Myometrial cell (primary cell): ENCODE results near the gene KNCN. TPM values are rescaled to one million over a fixed set of nuclear protein-coding genes. Genes with fewer than 3 reads are reported as not detected.

Source experiments
- total RNA-seq: library from RNA; depleted of rRNA; stranded (reverse); fragments of >200 nt; gene quantifications from 2 replicates; pipeline ENCODE4 v1.2.3, GENCODE V29; 2015

The KNCN gene
- total RNA-seq = not detected in 2 replicates

DNA sequence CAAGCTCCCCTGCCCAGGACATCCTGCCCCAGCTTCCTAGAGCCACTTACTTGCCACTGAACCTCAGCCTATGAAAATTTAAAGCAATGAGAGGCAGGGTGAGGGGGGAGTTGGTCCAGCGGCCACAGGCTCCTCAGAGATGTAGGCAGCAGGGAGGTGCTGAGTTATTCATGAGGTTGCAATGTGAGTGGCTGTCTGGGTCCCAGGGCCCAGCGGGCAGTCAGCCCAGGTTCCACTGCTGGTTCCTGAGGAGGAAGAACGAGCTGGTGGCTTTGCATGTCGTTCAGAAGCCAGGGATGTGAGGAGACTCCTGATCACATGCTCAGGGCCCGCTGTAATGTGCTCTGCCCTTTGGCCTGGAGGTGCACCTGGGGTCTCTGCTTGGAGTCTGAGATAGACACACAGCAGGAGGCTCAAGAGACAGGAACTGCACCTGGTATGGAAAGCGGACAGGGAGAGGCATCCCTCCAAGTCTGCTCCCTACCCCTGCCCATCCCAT lies at the start of gene KNCN:
Gene KNCN, minus strand, starts transcription at position 51 of the 499 bp plus-strand sequence. CDS start 432 bp downstream, outside the sequence.

Other genes starting within 250 kb of the KNCN start
- gene LRRC41, start 248.0 kb downstream of the KNCN start, total RNA-seq = 119 and 146 TPM in 2 replicates
- 479 and 585 TPM in 2 replicates for gene UQCRH, start 247.9 kb downstream of the KNCN start, total RNA-seq
- gene NSUN4, start 210.8 kb downstream of the KNCN start, total RNA-seq = 7.5 and 9.9 TPM in 2 replicates
- gene FAAH, start 157.3 kb downstream of the KNCN start, total RNA-seq = 0.29 and 0.89 TPM in 2 replicates
- gene DMBX1, start 61.8 kb downstream of the KNCN start, total RNA-seq = not detected in 2 replicates
- 10.1 and 11.9 TPM in 2 replicates for gene MKNK1, start 52.6 kb upstream of the KNCN start, total RNA-seq
- gene MOB3C, start 65.2 kb upstream of the KNCN start, total RNA-seq = 8.6 and 10.6 TPM in 2 replicates
- gene ATPAF1, start 116.7 kb upstream of the KNCN start, total RNA-seq = 61.5 and 78.1 TPM in 2 replicates
- not detected in 2 replicates for gene TEX38, start 120.2 kb upstream of the KNCN start, total RNA-seq
- 35.5 and 36.3 TPM in 2 replicates for gene EFCAB14, start 167.5 kb upstream of the KNCN start, total RNA-seq
- gene CYP4B1, start 247.4 kb upstream of the KNCN start, total RNA-seq = not detected in 2 replicates